Heart right ventricle (tissue), 16 donors: Measurements from ENCODE around the gene IBSP. TPM values are rescaled to one million over a fixed set of nuclear protein-coding genes. Genes with fewer than 3 reads are reported as not detected.
A peak's percentile ranks its signal among the peaks of the same experiment; 100 is the strongest.

Experiments used
- ATAC-seq, 8 donors: fragments of 200-7000 bp; cut with Tn5 transposase; one replicate each; pipeline ENCODE4 v1.9.1; 2020; ENCODE audit warnings: mild to moderate bottlenecking in 8 of 8, moderate library complexity in 8 of 8, moderate number of reproducible peaks in 1 of 8
- DNase-seq, 2 donors: peaks; one replicate each; pipeline ENCODE4 v3.0.0-alpha.2; 2020
- H3K27ac ChIP-seq, 10 donors: fragments of 200-600 bp; sonication (generic) in 2 of 10; one replicate each; pipeline versions ENCODE4 v1.5.0 to v1.8.0; 2020 to 2022; ENCODE audit warnings: mild to moderate bottlenecking in 3 of 10
- H3K27me3 ChIP-seq, 7 donors: fragments of 200-600 bp; one replicate each; pipeline ENCODE4 v1.8.0; 2021 to 2022; ENCODE audit warnings: mild to moderate bottlenecking in 2 of 7
- H3K36me3 ChIP-seq, 9 donors: fragments of 200-600 bp; sonication (generic) in 1 of 9; one replicate each; pipeline versions ENCODE4 v1.5.0 to v1.8.0; 2020 to 2022; ENCODE audit warnings: mild to moderate bottlenecking in 2 of 9
- H3K4me1 ChIP-seq, 9 donors: fragments of 200-600 bp; sonication (generic) in 1 of 9; one replicate each; pipeline versions ENCODE4 v1.5.0 to v1.8.0; 2020 to 2022; ENCODE audit warnings: mild to moderate bottlenecking in 4 of 9
- H3K4me3 ChIP-seq, 10 donors: fragments of 200-600 bp; sonication (generic) in 2 of 10; one replicate each; pipeline versions ENCODE4 v1.5.0 to v1.8.0; 2020 to 2022; ENCODE audit warnings: mild to moderate bottlenecking in 7 of 10, moderate library complexity in 2 of 10
- H3K9me3 ChIP-seq, 11 donors: fragments of 200-600 bp in 10 of 11; sonication (generic) in 2 of 11; one replicate each; pipeline versions ENCODE4 v1.5.0 to v1.8.0; 2013 to 2022; ENCODE audit warnings: mild to moderate bottlenecking in 2 of 11, control low read depth in 1 of 11, moderate library complexity in 1 of 11
- WGBS, 2 donors: extraction: QIAGEN DNeasy Blood & Tissue Kit; methylation state at CpG; one replicate each; pipeline ENCODE4 v1.1.7; 2013; ENCODE audit warnings: inconsistent platforms in 1 of 2; 5-methylcytosine and 5-hydroxymethylcytosine counted together
- intact Hi-C, 10 donors: fragments of 100-400 bp; cut with DNase I; formaldehyde crosslinking; loops; one replicate each; pipeline versions ENCODE4 v1.11.1 to v1.14.2; 2022
- polyA plus RNA-seq, 2 donors: library from polyadenylated mRNA; stranded (reverse); fragments of 200-250 nt; gene quantifications; one replicate each; pipeline ENCODE4 v1.2.3, GENCODE V29; 2013
- total RNA-seq, 10 donors: library from RNA; stranded (reverse); fragmentation: NEBNext Ultra II Directional in 3 of 10; extraction: Animal tissue kit (Norgen Biotek cat#: 25700) in 3 of 10; gene quantifications; one replicate each; pipeline versions ENCODE4 v1.2.1 to v1.2.4, GENCODE V29; 2021 to 2023
- TF ChIP-seq, protein P1 (sequence below), 9 donors: fragments of 200-600 bp; sonication (generic) in 2 of 9; IDR thresholded peaks; one replicate each; pipeline versions ENCODE4 v1.5.0 to v1.8.0; 2021 to 2022; ENCODE audit warnings: antibody characterized with exemption in 9 of 9, mild to moderate bottlenecking in 5 of 9, moderate library complexity in 1 of 9
- donor health status: Arrhythmogenic right ventricular cardiomyopathy.
- donor health status: ischemic (EF 13 %, LVEDD 7.1; RV severe dilation, severe dysfunction).
- donor health status: healthy with polysubstance abuse.
- donor health status: DM: no; HTN: yes; CAD: no.
- donor health status: DM: no; HTN: no; CAD: no.
- donor health status: ischemic (EF 25% LVEDD 6.9; RV normal size, moderate dysfunction).
- donor health status: ischemic (EF 25% LVEDD 5.7; RV mildly dilated, moderate dysfunction).
- donor health status: healthy.
- donor health status: DM: yes; HTN: yes; CAD: no.
- donor health status: Ischemic cardiomyopathy.
- donor health status: ischemic (EF 35%, LVEDD 5.7; RV mildly dilated, moderate dysfunction).
- donor health status: nonischemic (EF 11% LVEDD 7.7; RV severe dilation, severe dysfunction).
- donor health status: DM: yes; HTN: yes; CAD: no.
- donor health status: PGD.
- donor health status: ischemic (EF 29% LVEDD 5.4; RV normal size, mild dysfunction).
- donor health status: nonischemic (EF 23%, LVEDD 6.1; RV moderate dilation, normal function).

IBSP gene
- total and polyA plus RNA-seq, 12 donors: 0.16 TPM; not detected in 11

GRCh38 chr4:87839592-87839946 lies 40.2 kb downstream of the IBSP start:
- Histone ChIP-seq H3K9me3 (no peaks in the 10 kb centered on the region), H3K27me3 (no peaks in the 10 kb centered on the region), H3K4me1 (peaks cover 0 to 28% (median 13%) of the 10 kb centered on the region in 9 donors), H3K4me3 (no peak overlapping the region), H3K36me3 (no peaks in the 10 kb centered on the region), H3K27ac (no peak overlapping the region)
- DNase-seq: no peak
- WGBS, 2 donors: 0% methylated on average over 1 of the region's 1 CpG
- intact Hi-C loops: loop anchor here (1.0 to 10.0 kb wide), 12 partner anchors 157 to 565 kb away; no protein-coding TSS in a partner anchor
- TF ChIP-seq, protein P1, sequence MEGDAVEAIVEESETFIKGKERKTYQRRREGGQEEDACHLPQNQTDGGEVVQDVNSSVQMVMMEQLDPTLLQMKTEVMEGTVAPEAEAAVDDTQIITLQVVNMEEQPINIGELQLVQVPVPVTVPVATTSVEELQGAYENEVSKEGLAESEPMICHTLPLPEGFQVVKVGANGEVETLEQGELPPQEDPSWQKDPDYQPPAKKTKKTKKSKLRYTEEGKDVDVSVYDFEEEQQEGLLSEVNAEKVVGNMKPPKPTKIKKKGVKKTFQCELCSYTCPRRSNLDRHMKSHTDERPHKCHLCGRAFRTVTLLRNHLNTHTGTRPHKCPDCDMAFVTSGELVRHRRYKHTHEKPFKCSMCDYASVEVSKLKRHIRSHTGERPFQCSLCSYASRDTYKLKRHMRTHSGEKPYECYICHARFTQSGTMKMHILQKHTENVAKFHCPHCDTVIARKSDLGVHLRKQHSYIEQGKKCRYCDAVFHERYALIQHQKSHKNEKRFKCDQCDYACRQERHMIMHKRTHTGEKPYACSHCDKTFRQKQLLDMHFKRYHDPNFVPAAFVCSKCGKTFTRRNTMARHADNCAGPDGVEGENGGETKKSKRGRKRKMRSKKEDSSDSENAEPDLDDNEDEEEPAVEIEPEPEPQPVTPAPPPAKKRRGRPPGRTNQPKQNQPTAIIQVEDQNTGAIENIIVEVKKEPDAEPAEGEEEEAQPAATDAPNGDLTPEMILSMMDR (IDR thresholded peaks at IDR 0.05): peak in 3 of 9 donors; percentile 10 to 24 (median 11)
- ATAC-seq: no peak

DNA sequence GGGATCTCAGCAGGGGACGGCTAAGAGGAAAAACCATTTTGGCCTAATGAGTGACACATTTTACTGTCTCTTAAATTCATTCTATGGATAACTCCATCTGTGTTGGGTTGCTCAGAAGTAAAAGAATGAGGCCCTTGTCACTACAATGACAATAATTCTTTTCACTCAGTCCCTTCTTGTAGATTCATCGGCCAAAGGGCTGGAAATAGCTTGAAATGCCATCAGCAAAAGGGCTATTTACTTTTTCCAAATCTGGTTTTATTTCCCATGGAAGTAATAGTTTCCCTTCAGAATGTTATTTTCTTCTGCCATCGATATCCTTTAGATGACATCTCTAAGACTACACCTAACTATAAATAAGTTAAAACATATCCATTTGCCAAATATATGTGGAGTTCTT lies 40.8 kb downstream of the IBSP start:
- TF ChIP-seq, protein P1 (IDR thresholded peaks at IDR 0.05): no peak
- Histone ChIP-seq H3K27ac (no peak overlapping the region), H3K36me3 (no peaks in the 10 kb centered on the region), H3K9me3 (no peaks in the 10 kb centered on the region), H3K4me1 (peaks cover 0 to 31% (median 13%) of the 10 kb centered on the region in 9 donors), H3K27me3 (no peaks in the 10 kb centered on the region), H3K4me3 (no peak overlapping the region)
- intact Hi-C loops: loop anchor here in 9 of 10 donors (5.0 to 10.0 kb wide), 8 partner anchors 158 to 565 kb away; no protein-coding TSS in a partner anchor
- no peak for ATAC-seq
- DNase-seq: no peak
- 87 to 90% methylated on average over 3 of the region's 3 CpGs for WGBS, 2 donors

GRCh38 chr4:87843936-87844335 lies 44.6 kb downstream of the IBSP start:
- intact Hi-C loops: loop anchor here in 9 of 10 donors (5.0 to 10.0 kb wide), 8 partner anchors 162 to 569 kb away; no protein-coding TSS in a partner anchor
- H3K4me3 ChIP-seq: no peak overlapping the region
- H3K9me3 ChIP-seq: no peaks in the 10 kb centered on the region
- TF ChIP-seq, protein P1 (IDR thresholded peaks at IDR 0.05): no peak
- no peaks in the 10 kb centered on the region for H3K36me3 ChIP-seq
- H3K27me3 ChIP-seq: no peaks in the 10 kb centered on the region
- no peak for DNase-seq
- H3K4me1 ChIP-seq: peaks cover 0 to 40% (median 13%) of the 10 kb centered on the region in 9 donors
- peak; percentile 79 to 99 (median 86) for ATAC-seq
- peak overlapping the region in 5 of 10 donors; percentile 13 to 72 (median 47) for H3K27ac ChIP-seq
- WGBS, 2 donors: 30 to 31% methylated on average over 3 of the region's 3 CpGs

- H3K27me3 ChIP-seq: no peaks in the 10 kb centered on the region
- TF ChIP-seq, protein P1 (IDR thresholded peaks at IDR 0.05): no peak
- peaks cover 0 to 41% (median 13%) of the 10 kb centered on the region in 9 donors for H3K4me1 ChIP-seq
- no peaks in the 10 kb centered on the region for H3K36me3 ChIP-seq
- H3K27ac ChIP-seq: peak overlapping the region in 5 of 10 donors; percentile 13 to 72 (median 47)
- no peak for DNase-seq
- 77 to 89% methylated on average over 1 of the region's 1 CpG for WGBS, 2 donors
- intact Hi-C loops: loop anchor here in 9 of 10 donors (5.0 to 10.0 kb wide), 8 partner anchors 162 to 570 kb away; no protein-coding TSS in a partner anchor
- ATAC-seq: no peak
- H3K4me3 ChIP-seq: no peak overlapping the region
- no peaks in the 10 kb centered on the region for H3K9me3 ChIP-seq
These were observed 45.1 kb downstream of the IBSP start for GRCh38 chr4:87844452-87844851.
